HPDE6-E6E7 (cell line): Measurements from ENCODE around the gene ZNF425.
"Not testable (repeated sequence)": the region's sequence is repeated elsewhere in the genome, so short reads cannot be mapped to it uniquely, and the experiment has no call there.

Experiments
- DNase-seq: peaks from one replicate; pipeline ENCODE4 v3.0.0; 2011; ENCODE audit warnings: missing footprints; ENCODE audit errors: extremely low spot score

The ZNF425 gene

GRCh38 chr7:149071641-149072437 lies 54.3 kb downstream of the ZNF425 start:
- DNase-seq: no peak

- no peak for DNase-seq
Observed at GRCh38 chr7:149071182-149071635, 54.9 kb downstream of the ZNF425 start.

DNA sequence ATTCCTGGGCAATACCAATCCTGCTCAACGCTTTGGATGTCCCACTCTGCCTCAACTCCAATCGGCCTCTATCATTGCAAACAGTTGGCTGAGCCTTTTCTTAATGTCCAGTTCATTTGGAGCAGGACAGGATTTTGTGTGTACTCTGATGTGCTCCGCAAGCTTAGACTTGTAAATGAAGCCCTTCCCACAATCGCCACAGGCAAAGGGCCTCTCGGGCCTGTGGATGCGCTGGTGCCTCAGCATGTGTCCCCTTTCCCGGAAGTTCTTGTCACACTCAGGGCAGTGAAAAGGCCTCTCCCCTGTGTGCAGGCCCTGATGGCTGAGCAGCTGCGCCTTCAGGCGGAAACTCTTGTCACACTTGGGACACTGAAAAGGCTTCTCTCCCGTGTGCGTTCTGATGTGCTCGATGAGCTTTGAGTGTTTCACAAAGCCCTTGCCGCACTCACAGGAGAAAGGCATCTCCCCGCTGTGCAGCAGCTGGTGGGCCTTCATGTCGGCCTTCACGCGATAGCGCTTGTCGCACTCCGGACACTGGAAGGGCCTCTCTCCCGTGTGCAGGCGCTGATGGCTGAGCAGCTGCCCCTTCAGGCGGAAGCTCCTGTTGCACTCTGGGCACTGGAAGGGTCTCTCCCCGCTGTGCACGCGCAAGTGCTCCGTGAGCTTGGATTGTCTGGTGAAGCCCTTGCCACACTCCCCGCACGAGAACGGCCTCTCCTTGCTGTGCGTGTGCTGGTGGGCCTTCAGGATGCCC lies 55.6 kb downstream of the ZNF425 start:
- DNase-seq: no peak

- DNase-seq: no peak
Observed at GRCh38 chr7:149067869-149068268, 58.3 kb downstream of the ZNF425 start.

GRCh38 chr7:149063476-149063875 lies 62.6 kb downstream of the ZNF425 start:
- no peak for DNase-seq

- not testable (repeated sequence) for DNase-seq
Observed at GRCh38 chr7:149062217-149062899, 63.8 kb downstream of the ZNF425 start.

DNA sequence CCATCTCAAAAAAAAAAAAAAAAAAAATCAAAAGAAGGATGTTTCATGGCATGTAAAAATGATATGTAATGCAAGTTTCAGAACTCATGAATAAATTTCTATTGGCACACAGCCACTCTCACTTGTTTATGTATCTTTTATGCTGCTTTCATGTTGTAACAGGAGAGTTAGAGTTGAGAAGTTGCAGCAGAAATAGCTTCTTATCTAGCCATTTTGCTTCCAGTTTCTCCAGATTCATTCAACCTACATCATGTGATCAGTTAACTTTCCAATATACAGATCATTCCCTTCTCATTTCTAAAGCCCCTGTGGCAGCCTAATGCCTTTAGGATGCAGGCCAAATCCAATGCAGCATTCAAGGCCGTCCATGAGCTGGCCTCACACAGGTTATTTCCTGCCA lies 66.0 kb downstream of the ZNF425 start:
- DNase-seq: no peak

DNA sequence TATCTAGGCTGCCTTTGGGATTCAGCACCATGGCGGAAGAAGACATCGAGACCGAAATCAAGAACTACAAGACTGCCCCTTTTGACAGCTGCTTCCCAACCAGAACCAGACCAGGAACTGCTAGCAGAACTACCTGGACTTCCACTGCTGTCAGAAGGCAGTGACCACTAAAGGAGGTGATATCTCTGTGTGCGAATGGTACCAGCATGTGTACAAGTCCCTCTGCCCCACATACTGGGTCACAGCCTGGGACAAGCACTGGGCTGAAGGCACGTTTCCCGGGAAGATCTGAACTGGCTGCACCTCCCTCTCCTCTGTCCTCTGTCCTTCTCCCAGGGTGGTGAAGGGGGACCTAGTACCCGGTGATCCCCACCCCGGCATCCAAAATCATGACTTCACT lies 72.2 kb downstream of the ZNF425 start:
- no peak for DNase-seq

DNA sequence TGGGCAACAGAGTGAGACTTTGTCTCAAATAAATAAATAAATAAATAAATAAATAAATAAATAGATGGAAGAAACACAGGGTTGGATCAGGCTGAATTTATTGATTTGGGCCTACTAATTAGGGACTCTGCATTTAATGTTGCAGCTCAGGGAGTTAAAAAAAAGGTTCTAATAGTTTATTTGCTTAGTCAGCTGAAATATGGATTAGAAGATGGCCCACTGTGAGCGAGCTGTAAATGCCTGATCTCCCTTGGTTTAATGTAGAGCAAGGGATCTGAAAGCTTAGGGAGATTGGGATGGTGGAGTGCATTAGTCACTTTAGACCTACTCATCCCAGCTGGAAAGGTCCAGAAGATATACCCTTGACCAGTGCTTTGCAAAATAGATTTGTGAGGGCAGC lies 72.7 kb downstream of the ZNF425 start:
- no peak for DNase-seq
